SW480 (cell line): ENCODE data around the gene AMPD3.

Experiments
- DNase-seq: peaks from one replicate; pipeline ENCODE4 v3.0.0-alpha.2; 2016; ENCODE audit warnings: low spot score

The AMPD3 gene

GRCh38 chr11:10504490-10504889 is 49.4 kb downstream of the AMPD3 start:
- no peak for DNase-seq

- DNase-seq = no peak
Observed at GRCh38 chr11:10505278-10506007, 50.4 kb downstream of the AMPD3 start.

DNA sequence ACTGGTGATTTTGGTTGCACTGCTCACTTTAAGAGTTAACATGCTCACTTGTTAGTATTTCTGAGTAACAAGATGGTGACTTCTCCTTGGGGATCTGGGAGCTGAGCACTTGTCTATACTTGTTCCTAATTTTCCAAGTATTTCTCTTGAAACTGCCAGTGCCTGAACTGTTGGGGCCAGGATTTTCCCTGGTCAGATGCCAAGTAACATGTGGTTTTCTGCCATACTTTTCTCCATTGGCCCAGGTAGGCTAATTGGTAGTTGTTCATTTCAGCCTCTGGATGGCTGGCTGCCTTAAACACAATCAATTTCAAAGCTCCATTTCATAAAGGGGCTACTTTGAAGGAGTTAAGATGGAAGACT is 50.9 kb downstream of the AMPD3 start:
- no peak for DNase-seq

DNA sequence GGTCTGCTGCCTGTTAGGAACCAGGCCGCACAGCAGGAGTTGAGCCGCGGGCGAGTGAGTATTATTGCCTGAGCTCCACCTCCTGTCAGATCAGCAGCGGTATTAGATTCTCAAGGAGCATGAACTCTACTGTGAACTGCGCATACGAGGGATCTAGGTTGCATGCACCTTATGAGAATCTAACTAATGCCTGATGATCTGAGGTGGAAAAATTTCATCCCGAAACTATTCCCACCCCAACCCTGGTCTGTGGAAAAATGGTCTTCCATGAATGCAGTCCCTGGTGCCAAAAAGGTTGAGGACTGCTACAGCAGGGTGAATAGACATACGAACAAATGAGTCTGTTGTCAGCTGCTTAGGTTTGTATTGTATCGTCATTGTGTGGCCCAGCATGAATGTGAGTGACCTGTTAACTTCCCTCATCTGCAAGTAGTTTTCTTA is 56.1 kb downstream of the AMPD3 start:
- no peak for DNase-seq

- DNase-seq = no peak
Observed at GRCh38 chr11:10514202-10514601, 59.1 kb downstream of the AMPD3 start.

- no peak for DNase-seq
Observed at GRCh38 chr11:10514709-10515108, 59.6 kb downstream of the AMPD3 start.

- DNase-seq = no peak
Observed at GRCh38 chr11:10515418-10515817, 60.4 kb downstream of the AMPD3 start.

DNA sequence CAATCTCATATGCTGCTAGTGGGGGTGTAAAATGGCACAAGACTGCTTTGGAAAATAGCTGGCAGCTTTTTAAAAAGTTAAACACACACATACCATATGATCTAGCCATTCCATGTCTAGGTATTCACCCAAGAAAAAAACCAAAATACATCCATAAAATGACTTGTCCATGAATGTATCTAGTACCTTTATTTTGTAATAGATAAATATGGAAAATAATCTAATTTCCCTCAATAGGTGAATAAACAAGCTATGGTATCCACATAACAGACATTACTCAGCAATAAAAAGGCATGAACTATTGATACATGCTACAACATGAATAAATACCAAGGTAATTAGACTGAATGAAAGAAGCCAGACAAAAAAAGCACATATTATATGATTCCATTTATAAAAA is 63.1 kb downstream of the AMPD3 start:
- no peak for DNase-seq

- DNase-seq = no peak
Observed at GRCh38 chr11:10518891-10519290, 63.8 kb downstream of the AMPD3 start.

DNA sequence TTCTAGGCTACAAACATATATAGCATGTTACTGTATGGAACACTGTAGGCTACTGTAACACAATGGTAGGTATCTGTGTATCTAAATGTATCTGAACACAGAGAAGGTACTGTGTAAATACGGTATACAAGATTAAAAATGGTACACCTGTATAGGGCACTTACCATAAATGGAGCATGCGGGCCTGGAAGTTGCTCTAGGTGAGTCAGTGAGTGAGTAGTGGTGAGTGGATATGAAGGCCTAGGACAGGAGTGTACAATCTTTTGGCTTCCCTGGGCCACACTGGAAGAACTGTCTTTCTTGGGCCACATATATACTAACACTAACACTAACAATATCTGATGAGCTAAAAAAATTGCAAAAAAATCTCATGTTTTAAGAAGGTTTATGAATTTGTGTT is 64.6 kb downstream of the AMPD3 start:
- DNase-seq = no peak

- DNase-seq = no peak
Observed at GRCh38 chr11:10520562-10520961, 65.5 kb downstream of the AMPD3 start.

DNA sequence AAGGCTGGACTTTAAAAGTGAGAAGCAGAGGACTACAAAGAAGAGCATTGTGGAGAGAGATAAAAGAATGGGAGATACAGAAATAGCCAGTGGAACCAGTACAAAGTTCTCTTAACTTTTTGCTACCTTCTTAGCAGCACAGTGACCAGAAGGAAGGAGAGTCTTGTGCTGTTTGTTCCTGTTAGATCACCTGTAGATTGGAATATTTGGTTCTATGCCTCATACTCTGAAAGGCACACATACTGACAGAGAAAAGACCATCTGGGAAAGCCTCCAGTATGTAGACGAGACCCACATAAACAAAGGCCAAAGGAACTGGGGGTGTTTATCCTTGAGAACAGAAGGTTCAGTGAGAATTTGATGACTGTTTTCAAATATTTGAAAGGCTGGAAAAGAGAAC is 67.2 kb downstream of the AMPD3 start:
- DNase-seq = no peak

DNA sequence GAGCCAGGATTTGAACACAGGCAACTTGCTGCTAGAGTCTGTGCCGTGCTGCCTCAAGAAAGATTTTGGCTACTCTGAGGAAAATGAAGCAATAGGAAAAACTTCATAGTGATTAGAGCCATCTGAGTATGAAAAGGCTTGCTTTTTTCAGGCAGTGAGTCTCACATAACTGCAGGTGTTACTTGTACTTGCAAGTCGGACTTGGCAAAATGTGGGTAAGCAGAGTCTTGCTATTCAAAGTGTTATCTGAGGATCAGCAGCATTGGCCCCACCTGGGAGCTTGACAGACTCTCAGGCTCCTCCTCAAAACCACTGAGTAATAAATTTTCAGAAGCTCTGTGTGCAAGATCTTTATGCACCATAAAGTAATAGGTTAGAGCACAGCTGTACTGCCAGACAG is 67.9 kb downstream of the AMPD3 start:
- DNase-seq = no peak

DNA sequence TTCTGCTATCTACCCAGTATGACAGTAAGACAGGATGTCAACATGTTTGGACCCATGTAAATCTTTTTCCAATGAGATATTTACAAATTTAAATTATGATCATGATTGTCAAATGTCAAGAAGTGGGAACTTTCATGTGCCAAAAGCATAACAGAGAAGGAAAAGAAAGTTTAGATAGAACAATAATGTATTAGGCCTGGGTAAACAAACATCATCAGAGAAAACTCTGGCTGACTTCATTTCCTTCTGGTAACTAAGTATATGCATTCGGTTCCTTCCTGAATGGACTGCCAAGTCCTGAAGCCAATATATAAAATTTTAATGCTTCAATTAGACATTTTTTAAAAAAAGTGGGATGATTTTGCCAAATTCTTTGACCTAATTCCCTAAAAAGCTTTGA is 69.4 kb downstream of the AMPD3 start:
- no peak for DNase-seq

DNA sequence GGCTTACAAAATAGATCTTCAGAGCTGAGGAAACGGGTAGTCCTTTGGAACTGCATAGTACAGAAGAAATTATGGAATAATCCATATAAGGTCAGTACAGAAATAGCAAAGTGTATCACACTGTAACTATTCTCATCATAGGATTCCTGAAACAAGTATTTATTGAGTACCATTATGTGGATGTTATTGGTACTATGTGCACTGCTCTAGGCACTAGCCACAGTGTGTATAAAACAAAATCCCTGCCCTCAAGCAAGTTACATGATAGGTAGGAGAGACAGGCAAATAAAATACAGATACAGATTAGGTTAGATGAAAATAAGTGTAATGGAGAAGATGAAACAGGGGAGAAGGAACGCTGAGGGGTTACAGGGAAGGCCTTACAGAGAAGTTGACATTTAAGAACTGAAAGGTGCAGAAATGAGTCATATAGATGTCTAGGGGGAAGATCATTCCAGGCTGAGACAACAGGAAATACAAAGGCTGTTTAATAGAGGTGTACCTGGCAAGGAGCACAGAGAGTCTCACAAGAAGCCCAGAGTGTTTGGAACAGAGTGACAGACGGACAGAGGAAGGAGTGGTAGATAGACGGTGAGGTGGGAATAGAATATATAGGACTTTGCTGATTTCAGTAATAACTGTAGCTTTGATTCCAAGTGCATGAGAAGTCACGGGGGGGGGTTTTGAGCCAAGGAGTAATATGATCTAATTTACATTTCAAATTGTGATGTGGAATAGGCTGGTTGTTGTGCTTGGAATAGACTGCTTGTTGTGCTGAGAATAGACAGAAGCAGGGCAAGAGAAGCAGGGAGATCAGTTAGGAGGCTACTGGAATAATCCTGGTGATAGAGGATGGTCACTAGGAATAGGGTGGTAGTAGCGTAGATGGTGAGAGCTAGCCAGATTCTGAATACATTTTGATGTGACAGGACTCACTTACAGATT is 72.2 kb downstream of the AMPD3 start:
- peak; percentile 8 for DNase-seq

DNA sequence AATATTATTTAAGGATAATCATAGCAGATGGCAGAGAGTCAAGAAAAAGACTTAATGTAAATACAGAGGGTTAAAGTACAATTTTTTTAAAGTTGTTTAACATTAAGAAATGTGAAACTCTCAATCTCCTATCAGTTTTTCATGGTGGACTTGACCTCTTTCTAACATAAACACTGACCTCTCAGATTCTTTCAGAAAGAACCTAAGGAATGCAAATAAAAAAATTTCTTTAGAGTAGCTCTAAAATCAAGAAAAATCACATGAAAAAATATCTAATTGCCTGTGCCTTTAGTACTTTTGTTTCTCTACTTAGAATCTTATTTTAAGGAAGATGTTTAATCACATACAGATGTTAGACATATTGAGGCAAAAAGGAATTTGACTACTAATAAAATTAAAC is 73.1 kb downstream of the AMPD3 start:
- DNase-seq = no peak

GRCh38 chr11:10529279-10529678 is 74.2 kb downstream of the AMPD3 start:
- DNase-seq = no peak

DNA sequence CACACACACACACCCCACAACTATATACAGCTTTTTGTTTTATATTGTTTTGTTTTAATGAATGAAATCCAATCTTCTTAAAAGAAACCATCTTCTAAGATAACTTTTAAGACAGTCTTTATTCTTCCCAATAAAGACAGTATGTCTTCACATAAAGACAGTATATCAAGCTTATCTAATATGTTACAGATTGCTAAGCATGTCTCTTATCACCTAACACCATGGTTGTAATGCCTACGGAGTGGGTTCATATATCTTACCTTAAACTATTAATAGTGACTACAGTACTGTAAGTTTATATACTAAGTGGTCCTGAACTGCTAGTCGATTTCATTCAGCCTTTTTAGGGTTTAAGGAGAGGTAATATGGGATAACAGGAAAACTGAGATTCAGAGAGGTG is 77.5 kb downstream of the AMPD3 start:
- DNase-seq = no peak

GRCh38 chr11:10533323-10533722 is 78.3 kb downstream of the AMPD3 start:
- no peak for DNase-seq

DNA sequence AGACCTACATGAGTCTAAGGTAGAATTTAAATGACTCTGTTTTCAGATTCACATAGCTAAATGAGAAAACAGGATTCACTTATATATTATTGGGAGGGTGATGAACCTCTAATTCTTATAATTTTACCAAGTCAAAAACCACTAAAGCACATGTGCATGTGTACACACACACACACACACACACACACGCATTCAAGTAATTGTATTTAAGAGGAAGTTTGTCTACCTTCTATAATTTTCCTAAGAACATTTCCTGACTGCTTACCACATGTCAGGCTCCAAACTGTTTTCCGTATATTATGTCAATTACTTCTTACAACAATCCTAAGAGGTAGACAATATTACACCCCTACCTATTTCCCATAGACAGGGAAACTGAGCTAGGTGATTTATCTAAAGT is 79.3 kb downstream of the AMPD3 start:
- DNase-seq = no peak

DNA sequence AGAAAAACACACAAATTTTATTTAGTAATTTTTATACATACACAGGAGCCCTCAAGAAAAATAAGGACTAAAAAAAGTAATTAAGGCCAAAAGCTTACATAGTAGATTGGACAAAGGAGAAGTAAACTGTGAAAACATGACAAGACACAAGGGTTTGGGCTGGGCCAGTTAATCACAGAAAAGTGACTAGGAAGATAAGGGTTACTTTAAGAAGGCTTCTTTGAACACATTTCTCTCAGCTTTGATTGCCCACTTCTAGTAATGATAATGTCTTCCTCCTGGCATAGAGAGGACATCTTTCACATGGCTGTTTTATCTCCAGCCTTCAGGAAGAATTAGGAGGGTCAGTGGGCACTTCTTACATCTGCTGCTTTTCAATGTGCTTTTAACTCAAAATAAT is 82.5 kb downstream of the AMPD3 start:
- no peak for DNase-seq

- no peak for DNase-seq
Observed at GRCh38 chr11:10538924-10539323, 83.9 kb downstream of the AMPD3 start.

- peak; percentile 29 for DNase-seq
Observed at GRCh38 chr11:10539339-10539738, 84.3 kb downstream of the AMPD3 start.
